ENCODE data around the gene BCAS4. TPM values are rescaled to one million over a fixed set of nuclear protein-coding genes. Genes with fewer than 3 reads are reported as not detected.
"Not testable (repeated sequence)": the region's sequence is repeated elsewhere in the genome, so short reads cannot be mapped to it uniquely, and the experiment has no call there.

Gene BCAS4
- total and polyA plus RNA-seq, 8 donors, result 2.9 to 8.2 (median 6.8) TPM

DNA sequence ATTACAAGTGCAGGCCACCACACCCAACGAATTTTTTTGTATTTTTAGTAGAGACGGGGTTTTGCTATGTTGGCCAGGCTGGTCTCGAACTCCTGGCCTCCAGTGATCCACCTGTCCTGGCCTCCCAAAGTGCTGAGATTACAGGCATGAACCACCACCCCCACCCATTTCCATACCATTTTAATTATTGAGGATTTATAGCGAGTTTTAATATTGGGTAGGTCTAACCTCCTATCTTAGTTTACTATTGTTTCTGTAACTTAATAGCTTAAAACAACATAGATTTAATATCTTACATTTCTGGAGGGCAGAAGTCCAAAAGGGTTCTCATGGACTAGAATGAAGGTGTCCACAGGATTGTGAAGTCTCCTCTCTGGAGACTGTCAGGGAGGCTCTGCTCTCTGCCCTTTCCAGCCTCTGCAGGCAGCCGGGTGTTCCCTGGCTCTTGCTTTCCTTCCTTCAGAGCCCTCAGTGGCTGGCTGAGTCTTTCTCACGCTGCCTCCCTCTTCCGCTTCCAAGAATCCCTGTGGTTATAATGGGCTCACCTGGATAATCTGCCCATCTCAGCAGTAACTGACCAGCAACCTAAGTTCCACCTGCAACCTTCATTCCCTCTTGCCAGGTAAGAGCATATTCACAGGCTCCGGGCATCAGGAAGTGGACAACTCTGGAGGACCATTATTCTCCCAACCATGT is 18.6 kb upstream of the BCAS4 start:
- intact Hi-C loops (cut with DNase I), result no loop called here
- Histone ChIP-seq H3K36me3 (no peaks in the 10 kb centered on the region), H3K27ac (no peak overlapping the region), H3K27me3 (no peaks in the 10 kb centered on the region), H3K4me3 (no peak overlapping the region), H3K4me1 (no peaks in the 10 kb centered on the region), H3K9me3 (no peaks in the 10 kb centered on the region)
- TF ChIP-seq, protein P1, sequence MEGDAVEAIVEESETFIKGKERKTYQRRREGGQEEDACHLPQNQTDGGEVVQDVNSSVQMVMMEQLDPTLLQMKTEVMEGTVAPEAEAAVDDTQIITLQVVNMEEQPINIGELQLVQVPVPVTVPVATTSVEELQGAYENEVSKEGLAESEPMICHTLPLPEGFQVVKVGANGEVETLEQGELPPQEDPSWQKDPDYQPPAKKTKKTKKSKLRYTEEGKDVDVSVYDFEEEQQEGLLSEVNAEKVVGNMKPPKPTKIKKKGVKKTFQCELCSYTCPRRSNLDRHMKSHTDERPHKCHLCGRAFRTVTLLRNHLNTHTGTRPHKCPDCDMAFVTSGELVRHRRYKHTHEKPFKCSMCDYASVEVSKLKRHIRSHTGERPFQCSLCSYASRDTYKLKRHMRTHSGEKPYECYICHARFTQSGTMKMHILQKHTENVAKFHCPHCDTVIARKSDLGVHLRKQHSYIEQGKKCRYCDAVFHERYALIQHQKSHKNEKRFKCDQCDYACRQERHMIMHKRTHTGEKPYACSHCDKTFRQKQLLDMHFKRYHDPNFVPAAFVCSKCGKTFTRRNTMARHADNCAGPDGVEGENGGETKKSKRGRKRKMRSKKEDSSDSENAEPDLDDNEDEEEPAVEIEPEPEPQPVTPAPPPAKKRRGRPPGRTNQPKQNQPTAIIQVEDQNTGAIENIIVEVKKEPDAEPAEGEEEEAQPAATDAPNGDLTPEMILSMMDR (IDR thresholded peaks at IDR 0.05), result no peak
- ATAC-seq, result no peak
- DNase-seq, result no peak

DNA sequence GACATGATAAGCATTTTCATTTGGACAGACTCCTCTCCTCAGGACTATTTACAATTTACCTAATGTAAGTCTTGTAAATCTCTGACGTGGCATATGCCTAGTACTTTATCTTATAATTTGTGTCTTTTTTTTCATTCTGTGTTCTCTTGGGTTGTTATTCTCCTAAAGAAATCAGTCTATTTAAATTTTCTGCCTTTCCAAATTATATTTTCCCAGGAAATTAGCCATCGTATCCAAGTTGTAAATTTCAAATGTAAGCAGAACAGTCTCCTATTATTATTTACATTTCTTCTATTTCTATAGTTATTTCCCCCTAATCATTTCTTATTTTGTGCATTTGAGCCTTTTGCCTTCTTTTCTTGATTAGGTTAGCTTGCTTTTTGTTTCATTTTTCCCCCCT is 17.5 kb upstream of the BCAS4 start:
- H3K27me3 ChIP-seq, result no peaks in the 10 kb centered on the region
- H3K4me3 ChIP-seq, result no peak overlapping the region
- H3K4me1 ChIP-seq, result no peaks in the 10 kb centered on the region
- H3K9me3 ChIP-seq, result no peaks in the 10 kb centered on the region
- no peak for DNase-seq
- TF ChIP-seq, protein P1 (IDR thresholded peaks at IDR 0.05), result no peak
- no peaks in the 10 kb centered on the region for H3K36me3 ChIP-seq
- intact Hi-C loops (cut with DNase I), result no loop called here
- no peak for ATAC-seq
- H3K27ac ChIP-seq, result no peak overlapping the region

GRCh38 chr20:50778994-50779393 is 15.9 kb upstream of the BCAS4 start:
- intact Hi-C loops (cut with DNase I); ATAC-seq; H3K27me3 ChIP-seq; H3K9me3 ChIP-seq; H3K4me3 ChIP-seq; H3K36me3 ChIP-seq; H3K27ac ChIP-seq; H3K4me1 ChIP-seq; DNase-seq: not testable (repeated sequence)

GRCh38 chr20:50783390-50783789 is 11.5 kb upstream of the BCAS4 start:
- no peaks in the 10 kb centered on the region for H3K36me3 ChIP-seq
- ATAC-seq (no peak), DNase-seq (no peak)
- intact Hi-C loops (cut with DNase I), result no loop called here
- no peak overlapping the region for H3K4me3 ChIP-seq
- H3K9me3 ChIP-seq, result no peaks in the 10 kb centered on the region
- TF ChIP-seq, protein P1 (IDR thresholded peaks at IDR 0.05), result no peak
- H3K27ac ChIP-seq, result no peak overlapping the region
- no peaks in the 10 kb centered on the region for H3K27me3 ChIP-seq
- no peaks in the 10 kb centered on the region for H3K4me1 ChIP-seq

GRCh38 chr20:50783903-50784302 is 11.0 kb upstream of the BCAS4 start:
- no peaks in the 10 kb centered on the region for H3K36me3 ChIP-seq
- no peaks in the 10 kb centered on the region for H3K9me3 ChIP-seq
- DNase-seq (no peak), ATAC-seq (no peak)
- H3K4me3 ChIP-seq, result no peak overlapping the region
- H3K4me1 ChIP-seq, result no peaks in the 10 kb centered on the region
- intact Hi-C loops (cut with DNase I), result no loop called here
- no peak overlapping the region for H3K27ac ChIP-seq
- no peaks in the 10 kb centered on the region for H3K27me3 ChIP-seq
- TF ChIP-seq, protein P1 (IDR thresholded peaks at IDR 0.05), result no peak

GRCh38 chr20:50784464-50784863 is 10.4 kb upstream of the BCAS4 start:
- DNase-seq, result no peak

More at GRCh38 chr20:50784464-50784863, 10.4 kb upstream of the BCAS4 start:
- H3K4me1 ChIP-seq, result peaks cover 0 to 3% of the 10 kb centered on the region in 2 donors
- H3K36me3 ChIP-seq, result no peaks in the 10 kb centered on the region
- no peaks in the 10 kb centered on the region for H3K27me3 ChIP-seq
- no peak overlapping the region for H3K4me3 ChIP-seq
- intact Hi-C loops (cut with DNase I), result no loop called here
- H3K27ac ChIP-seq, result no peak overlapping the region
- ATAC-seq, result no peak
- H3K9me3 ChIP-seq, result no peaks in the 10 kb centered on the region
- TF ChIP-seq, protein P1 (IDR thresholded peaks at IDR 0.05), result no peak
